Endothelial cell of hepatic sinusoid (primary cell): ENCODE measurements around the gene SCN3B.

Experiments used
- in situ Hi-C: cut with HindIII; loops from 2 replicates; pipeline ENCODE4 v1.10.0; 2017; ENCODE audit warnings: low sequenced_read_pairs

Gene SCN3B

GRCh38 chr11:123579482-123579812 is 75.0 kb downstream of the SCN3B start:
- in situ Hi-C loops, result loop anchor here (10.0 kb wide), 1 partner anchor 175 kb away; no protein-coding TSS in a partner anchor
